Measurements from ENCODE around the gene MT3.

MT3 gene

DNA sequence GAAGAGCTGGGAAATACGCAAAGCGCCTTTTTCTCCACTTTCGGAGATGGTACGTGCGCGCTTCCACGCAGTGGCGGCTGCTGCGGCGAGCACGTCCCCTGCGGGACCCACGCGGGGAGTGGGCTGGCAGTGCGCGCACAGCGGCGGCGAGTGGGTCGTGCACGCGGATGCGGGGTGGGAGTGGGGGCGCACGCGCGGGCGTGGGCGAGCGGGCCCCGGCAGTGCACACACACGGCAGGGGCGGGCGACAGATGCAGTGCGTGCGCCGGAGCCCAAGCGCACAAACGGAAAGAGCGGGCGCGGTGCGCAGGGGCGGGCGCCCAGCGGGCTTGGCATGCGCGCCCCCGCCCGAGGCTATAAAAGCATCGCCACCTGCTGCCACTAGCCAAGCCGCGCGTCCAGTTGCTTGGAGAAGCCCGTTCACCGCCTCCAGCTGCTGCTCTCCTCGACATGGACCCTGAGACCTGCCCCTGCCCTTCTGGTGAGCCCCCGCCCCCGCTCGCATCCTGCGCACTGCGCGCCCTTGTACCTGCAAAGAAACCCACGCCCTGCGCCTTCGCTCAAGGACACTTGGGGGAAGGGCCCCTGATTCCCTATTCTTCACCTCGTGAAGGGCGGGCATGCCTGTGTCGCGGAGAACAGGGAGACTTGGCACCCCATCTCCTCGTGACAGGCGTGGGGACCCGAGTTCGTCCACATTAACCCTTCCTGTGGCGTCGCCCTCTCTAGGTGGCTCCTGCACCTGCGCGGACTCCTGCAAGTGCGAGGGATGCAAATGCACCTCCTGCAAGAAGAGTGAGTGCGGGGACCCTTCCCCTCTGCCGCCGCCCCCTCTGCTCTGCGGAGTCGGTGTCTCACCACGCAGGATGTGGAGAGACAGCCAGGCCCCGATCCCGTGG, at the start of gene MT3:
TSS of gene MT3 (plus strand) at position 388 of the 899 bp plus-strand sequence. CDS start at position 451, 63 bp downstream.
- DNase-seq (ENCODE audit: low read depth in 2 of 2): no peak

DNA sequence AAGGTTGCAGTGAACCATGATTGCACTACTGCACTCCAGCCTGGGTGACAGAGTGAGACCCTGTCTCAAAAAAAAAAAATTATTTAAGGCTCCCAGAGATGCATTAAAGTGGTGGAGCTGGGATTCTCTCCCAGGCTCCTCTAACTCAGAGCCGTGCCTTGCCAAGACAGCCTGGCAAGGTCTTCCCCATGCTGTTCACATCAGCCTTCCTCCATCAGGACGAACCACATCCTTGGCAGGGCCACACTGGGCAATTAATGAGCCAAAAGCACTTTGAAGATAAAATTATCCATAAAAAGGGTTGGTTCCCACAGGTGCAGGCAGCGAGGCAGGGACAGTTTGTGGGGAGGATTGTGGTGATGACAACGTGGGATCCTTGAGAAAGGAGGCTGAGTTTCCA, 49.7 kb upstream of the MT3 start:
- DNase-seq (ENCODE audit: low read depth in 2 of 2): no peak

DNA sequence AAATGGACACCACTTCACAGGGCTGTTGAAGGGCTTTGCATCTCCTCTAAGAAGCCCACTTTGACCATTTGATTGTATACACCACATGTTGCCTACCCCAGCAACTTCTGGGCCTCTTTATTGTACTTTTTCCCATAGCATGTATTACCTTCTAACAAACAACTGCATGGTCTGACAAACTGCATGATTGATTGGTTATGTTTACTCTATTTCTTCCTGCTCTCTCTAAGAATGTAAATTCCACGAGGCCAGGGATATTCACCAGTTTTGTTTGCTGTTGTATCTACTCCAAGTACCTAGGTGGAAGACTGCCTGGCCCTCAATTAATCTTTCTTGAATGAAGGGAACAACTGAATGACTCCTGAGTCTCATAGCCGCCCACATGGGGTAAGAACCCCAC, 47.3 kb upstream of the MT3 start:
- no peak for DNase-seq (ENCODE audit: low read depth in 2 of 2)

DNA sequence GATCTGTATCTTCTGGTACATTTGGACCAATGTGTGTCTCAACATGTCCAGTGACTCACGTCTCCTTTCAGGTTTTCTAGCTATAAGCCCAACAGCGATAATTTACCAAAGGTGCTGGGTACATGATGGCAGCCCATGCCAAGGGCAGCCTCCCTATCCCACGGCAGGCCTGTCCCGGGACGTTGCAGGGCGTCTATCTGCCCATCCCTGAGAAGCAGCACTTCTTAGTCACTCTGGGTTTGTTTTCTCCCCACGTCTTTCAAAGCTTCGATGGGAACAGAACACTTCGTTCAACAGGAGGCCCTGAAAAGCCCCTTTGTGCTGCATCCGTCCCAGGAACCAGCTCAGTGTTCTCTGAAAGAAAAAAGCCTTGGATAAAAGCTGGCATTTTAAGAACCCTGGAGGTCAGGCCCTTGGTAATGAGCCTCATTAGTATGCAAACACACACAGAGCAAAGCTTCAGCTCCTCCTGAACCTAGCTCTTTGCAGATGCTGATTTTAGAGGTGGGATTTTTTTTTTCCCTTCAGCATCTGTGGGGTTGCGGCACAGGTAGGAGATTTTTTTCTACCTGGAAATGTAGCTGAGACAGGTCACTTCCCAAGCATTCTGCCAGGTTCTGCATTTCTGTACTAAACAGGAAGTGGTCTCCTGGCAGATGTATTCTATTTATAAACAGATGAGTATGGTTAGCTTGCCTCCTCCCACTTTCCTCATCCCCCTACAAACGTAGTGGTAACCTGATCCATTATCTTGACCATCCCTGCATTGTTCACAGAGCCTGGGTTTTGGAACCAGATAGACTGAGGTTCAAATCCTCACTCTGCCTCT, 42.0 kb upstream of the MT3 start:
- DNase-seq (ENCODE audit: low read depth in 2 of 2): no peak

DNA sequence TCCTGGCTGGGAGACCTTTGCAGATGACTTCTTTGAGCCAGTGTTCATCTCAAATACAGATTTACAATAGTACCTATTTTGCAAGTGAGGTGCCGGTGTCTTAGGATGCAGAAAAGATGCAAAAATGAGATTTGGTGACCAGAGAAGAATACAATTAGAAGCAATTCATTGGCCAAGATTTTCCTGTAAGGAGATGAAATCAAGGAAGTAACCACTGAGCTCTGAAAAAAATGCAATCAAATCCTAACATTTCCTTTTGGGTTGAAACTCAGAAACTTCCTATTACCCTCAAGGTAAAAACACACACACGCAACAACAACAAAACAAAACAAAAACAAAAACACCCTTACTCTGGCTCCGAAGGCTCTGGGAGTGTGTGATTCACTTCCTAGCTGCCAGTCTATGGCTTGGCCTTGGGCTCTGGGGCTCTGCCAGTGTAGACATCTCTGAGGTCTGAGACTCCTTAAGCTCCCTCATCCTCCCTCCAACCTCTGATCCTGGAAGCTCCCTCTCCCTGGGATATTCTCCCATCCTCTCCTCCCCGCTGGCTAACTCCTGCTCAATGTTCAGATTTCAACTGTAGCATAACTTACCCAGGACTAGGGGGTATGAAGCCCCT, 41.3 kb upstream of the MT3 start:
- no peak for DNase-seq (ENCODE audit: low read depth in 2 of 2)

DNA sequence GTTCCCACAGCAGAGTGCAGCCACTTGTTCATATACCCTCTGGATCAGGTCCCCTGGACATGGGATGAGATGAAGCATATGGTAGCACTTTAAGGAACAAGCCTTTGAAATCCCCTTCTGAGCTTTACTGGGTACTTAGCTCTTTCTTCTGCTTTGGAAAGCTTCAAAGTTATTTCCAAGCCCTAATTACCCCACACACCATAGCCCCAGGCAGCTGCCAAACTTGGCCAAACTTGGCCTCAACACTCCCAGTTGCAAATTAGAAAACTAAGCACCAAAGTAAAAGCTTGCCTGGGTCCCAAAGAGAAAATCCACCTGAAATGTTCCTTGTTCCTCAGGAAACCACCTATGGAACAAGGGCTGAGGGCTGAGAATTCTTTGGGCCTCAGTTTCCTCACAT, 40.2 kb upstream of the MT3 start:
- no peak for DNase-seq (ENCODE audit: low read depth in 2 of 2)

DNA sequence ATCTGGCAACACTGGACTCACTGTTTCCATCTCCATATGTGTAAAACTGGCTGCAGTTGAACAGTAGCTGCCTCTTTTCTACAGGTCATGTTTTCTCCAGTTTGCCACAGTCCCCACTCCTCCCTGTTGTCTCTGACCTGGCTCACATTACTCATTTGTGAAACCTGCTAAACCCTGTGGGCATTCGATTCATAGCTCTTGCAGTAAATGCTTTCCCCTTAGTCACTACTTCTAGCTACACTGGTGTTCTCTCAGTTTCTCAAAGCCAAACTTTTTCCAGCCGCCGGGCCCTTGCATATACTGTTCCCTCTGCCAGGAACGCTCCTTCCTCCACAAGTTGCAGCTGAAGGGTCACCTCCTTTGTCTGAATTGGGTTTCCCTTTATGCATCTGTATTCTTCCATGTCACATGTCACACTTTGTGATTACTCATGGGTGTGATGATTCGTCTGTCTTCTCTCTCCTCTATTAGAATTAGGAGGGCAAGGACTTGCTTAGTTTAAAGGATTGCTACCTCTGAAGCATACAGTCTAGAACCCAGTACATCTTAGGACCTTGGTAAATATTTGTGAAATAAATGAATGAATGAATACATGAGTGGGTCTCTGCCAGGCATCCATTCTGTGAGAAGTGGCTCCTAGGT, 39.5 kb upstream of the MT3 start:
- DNase-seq (ENCODE audit: low read depth in 2 of 2): no peak

DNA sequence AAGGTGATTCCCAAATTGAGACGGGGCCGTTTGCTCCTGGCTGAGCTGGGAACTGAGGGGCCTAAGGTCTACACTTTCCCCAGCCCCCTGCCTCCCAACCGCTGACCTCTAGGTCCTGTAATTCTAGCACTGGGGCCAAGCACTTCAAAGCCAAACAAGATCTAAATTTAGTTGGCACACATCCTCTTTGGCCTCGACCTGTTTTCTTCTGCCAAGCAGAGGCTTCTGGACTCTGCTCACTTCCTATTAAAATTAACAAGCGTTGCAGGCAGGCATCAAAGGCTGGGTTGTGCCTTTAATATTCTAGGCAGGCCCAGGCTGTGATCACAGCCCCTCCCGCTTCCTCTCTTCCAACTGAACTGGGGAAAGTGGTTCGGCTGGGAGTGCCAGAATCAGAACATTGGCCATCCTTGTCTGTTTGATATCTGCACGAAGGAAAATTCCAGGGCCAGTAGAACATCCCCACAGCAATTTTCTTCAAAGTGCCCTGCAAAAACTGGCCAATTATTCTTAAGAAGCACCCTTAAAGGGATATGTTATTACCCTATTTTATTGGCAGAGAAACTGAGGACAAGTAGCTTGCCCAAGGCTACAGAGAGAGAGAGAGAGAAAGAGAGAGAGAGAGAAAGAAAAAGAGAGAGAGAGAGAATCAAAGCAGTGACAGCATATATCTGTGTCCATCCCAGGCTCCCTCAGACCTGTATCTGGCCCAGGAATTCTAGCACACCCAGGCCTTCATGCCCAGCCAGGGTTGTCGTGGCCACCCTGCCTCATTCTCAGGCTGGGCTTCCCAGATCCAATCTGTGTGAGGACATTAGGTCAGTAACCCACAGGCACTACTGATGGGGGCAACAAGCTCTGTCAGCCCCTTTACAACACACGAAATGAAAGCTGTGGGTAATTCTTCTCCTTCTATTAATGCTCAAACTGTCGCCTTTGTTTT, 37.3 kb upstream of the MT3 start:
- no peak for DNase-seq (ENCODE audit: low read depth in 2 of 2)

DNA sequence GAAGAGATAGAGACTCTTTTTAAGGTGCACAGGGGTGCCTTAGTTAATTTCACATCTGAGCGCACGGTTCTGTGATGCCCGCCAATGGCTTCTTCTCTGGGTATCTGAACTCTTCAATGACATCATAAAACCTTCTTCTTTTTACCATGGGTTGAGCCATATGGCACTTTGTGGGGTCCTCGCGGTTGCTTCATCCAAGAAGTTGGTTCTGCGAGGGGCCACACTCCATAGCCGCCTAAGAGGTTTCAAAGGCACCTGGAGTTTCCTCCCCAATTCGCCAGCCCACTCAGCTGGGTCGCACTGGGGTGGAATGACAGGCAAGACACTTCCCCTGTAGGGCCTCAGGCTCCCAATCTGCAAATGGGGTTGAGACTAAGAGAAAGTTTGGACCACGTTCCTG, 34.9 kb upstream of the MT3 start:
- DNase-seq (ENCODE audit: low read depth in 2 of 2): no peak

DNA sequence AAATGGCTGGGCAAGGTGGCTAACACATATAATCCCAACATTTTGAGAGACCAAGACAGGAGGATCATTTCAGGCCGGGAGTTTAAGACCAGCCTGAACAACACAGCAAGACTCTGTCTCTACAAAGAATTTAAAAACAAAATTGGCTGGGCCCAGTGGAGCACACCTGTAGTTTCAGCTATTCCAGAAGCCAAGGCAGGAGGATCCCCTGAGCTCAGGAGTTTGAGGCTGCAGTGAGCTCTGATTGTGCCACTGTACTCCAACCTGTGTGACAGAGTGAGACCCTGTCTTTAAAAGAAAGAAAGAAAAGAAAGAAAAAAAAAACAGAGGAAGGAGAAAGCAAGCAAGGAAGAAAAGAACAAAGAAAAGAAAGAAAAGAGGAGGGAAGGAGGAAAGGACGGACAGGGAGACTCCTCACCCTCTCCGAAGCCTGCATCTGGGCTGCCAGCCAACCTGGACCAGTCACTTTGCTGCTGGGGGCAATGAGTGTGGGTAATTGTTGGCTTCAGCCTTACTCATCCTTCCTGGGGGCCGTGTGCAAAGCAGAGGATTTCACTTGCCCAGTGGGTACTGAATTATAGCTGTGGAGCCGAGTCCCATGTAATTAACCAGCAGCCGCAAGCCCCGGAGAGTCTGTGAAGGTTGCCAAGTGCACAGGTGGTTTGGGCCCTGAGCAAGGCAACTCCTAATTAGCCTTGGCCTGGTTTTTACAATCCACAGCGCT, 31.1 kb upstream of the MT3 start:
- DNase-seq (ENCODE audit: low read depth in 2 of 2): no peak

DNA sequence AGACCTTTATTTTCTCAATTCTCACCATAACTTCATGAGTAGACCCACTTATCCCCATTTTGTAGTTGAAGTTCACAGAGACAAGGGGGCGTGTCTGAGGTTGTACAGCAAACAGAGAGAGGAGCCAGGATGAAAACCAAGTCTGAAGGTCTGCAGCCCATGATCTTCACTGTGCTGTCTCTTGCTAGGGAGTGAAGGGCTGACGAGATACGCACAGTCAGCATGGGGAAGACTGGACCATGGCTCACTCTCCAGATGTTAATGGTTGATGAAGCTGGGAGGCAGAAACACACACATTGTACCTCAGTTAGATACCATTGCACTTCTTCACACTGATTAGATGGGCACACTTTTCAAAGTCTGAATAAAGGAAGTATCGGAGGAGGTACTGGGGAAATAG, 30.2 kb upstream of the MT3 start:
- DNase-seq (ENCODE audit: low read depth in 2 of 2): no peak

DNA sequence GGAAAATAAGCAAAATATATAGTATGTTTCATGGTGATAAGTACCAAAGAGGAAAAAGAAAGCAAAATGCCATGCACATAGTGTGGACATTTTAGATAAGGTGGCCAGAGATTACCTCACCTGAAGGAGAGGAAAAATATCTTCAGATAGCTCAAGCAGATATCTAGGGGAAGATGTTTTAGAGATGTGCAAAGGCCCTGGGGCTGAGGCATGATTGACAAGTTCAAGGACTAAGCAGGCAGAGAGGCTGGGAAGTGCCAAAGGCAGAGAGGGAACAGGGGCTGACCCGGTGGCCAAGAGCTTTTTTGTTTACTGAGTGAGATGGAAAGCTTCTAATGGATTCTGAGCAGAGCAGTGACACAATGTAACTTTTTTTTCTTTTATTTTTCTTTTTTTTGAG, 28.9 kb upstream of the MT3 start:
- DNase-seq (ENCODE audit: low read depth in 2 of 2): no peak

DNA sequence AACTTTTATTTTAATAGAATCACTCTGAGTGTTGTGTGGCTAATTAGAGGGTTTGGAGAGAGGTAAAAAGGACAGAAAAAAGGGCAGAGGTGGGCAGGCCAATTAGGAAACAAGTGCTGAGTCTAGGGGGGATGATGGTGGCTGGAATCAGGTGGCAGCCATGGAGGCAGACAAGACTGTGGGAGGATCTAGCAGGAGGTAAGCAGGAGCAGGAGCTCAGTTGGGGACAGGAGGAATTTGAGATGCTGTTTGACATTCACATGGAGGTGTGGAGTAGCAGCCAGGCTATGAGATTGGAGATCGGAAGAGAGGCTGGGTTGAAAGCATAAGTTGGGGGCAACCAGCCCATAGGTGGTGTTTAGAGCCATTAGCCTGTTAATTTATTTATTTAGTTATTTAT, 28.2 kb upstream of the MT3 start:
- no peak for DNase-seq (ENCODE audit: low read depth in 2 of 2)

DNA sequence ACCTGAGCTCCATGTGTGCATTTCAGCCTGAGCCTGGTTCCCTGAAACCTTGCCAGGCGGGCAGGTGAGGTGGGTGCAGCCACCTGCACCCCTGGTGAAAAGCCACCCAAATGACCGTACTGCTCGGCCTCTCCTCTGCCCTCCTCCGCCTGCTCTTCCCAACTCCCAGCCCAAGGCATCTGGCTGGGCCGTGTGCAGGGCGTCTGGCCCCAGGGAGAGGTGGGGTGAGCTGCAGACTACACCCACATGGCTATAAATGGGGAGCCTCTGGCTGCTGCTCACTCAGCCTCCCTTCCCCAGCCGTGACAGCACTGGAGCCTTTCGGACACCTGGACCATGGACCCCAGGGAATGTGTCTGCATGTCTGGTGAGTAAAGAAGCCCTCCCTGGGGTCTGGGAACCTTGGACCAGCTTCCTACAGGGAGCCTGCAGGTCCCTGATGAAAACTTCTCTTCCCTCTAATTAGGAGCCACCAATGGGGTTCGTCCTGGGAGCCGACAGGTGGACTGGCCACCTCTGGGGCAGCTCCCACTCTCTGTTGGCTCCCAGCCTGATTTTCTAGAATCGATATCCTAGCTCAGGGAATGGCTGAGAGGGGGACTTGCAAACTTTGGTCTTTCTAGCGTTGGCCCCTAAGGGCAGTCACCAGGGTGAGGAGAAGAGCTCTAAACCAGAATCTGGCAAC, 24.4 kb upstream of the MT3 start, which contains the start of gene MT4:
TSS of gene MT4 (plus strand) at position 281 of the 685 bp plus-strand sequence. CDS start at position 337, 56 bp downstream.
- DNase-seq (ENCODE audit: low read depth in 2 of 2): no peak

DNA sequence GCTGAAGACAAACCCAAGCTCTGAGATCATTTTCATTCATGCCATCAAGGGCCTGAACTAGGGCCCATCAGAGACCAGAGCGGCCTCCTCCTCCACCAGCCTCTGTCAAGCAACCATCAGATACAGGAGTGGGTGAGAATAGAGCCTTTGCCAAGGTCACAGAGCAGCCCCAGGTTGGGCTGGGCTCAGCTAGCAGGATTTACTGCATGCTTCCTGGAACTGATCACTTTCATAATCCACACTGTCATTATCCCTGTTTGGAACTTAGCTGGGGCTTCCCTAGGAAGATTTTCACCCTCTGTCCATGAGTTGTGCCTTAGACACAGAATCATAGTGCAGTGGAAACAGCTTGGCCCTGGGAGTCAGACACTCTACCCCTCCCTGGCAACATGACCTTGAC, 19.4 kb upstream of the MT3 start:
- no peak for DNase-seq (ENCODE audit: low read depth in 2 of 2)

DNA sequence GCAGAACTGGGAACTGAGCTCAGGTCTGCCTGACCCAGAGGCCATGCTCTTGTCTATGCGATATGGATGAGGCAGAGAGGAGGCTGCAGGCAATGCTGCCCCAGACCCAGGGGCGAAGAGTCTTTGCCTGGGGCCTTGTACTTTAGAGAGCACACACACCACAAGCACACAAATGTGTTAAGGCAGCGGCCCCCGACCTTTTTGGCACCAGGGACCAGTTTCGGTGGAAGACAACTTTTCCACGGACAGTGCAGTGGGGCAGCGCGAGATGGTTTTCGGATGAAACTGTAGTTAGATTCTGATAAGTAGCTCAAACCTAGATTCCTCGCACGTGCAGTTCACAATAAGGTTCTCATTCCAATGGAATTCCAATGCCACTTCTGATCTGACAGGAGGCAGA, 17.8 kb upstream of the MT3 start:
- no peak for DNase-seq (ENCODE audit: low read depth in 2 of 2)

DNA sequence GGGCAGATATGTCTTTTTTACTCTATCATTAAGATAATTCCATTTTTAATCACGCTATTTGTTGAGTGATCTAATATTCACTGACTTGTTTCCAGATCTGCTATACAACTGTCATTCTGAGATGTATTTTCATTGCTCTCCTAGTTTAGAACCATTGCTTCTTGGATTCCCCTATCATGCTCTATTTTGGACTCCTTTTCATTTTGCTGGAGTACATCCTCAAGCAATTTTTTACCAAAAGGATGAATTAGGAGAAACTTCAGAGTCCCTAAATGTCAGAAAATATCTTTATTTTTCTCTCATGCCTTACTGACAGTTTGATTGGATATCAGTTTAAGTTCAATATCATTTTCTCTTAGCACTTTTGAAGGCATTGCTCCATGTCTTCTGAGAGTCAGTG, 14.7 kb upstream of the MT3 start:
- no peak for DNase-seq (ENCODE audit: low read depth in 2 of 2)

DNA sequence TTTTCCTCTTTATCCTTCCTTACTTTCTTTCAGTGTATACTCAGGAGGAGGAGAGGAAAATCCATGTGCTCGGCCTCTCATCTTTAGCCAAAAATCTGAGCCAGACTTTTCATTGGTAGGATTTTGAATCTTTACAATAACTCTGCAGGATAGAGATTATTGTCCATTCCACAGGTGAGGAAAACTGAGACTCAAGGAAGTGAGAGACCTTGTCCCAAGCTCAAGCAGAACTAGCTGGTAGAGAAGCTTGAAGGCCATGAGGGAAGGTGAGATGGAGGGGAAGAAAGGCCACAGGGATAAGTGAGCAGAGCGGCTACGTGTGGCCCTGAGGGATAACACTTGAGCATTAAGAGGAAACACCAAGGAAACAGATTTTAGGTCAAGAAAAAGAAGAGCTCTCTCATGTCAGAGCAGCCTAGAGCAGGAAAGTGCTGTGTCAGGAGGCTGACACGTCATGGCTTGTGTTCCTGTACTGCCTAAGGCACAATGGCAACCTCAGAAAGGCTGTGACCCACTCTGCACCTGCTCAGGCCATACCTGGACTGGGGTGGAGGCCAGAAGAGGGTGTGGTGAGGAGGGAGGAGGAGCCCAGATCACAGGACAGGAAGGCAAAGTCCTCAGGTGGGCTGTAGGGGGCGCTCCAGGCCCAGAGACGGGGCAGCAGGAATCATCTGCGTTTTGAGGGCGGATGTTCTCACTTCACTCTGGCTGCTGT, 12.6 kb upstream of the MT3 start:
- DNase-seq (ENCODE audit: low read depth in 2 of 2): peak; percentile 45 to 74

DNA sequence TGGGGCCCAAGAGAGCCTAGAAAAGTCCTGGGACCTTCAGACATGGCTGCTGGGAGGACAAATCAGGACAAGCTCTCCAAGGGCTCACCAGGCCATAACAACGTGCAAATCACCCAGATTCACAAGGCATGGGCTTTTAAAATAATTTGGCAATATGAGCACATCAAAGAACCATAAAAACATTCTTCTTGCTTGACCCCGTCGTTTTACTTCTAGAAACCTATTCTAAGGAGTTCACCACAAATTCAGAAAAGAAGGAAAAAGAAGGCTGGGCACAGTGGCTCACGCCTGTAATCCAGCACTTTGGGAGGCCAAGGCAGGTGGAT, 12.1 kb upstream of the MT3 start:
- no peak for DNase-seq (ENCODE audit: low read depth in 2 of 2)
